HEK293 (cell line): Measurements from ENCODE around the gene CLCA1.

Source experiments
- CTCF ChIP-seq: fragments of 450-650 bp; formaldehyde crosslinking; IDR thresholded peaks from 2 replicates; pipeline ENCODE4 v1.5.1; 2016; ENCODE audit warnings: missing biosample characterization, missing genetic modification characterization
- KLF10 ChIP-seq: fragments of 450-650 bp; IDR thresholded peaks from 2 replicates; pipeline ENCODE4 v1.5.1; 2018; ENCODE audit warnings: missing biosample characterization, mild to moderate bottlenecking, missing genetic modification characterization
- MYNN ChIP-seq: fragments of 450-650 bp; formaldehyde crosslinking; IDR thresholded peaks from 2 replicates; pipeline ENCODE4 v1.5.1; 2016; ENCODE audit warnings: missing biosample characterization, missing genetic modification characterization, borderline replicate concordance
- TRIM28 ChIP-seq: IDR thresholded peaks from 2 replicates; pipeline ENCODE4 v1.6.1; 2011; ENCODE audit warnings: low read length, control low read depth, borderline replicate concordance
- ZBTB11 ChIP-seq: fragments of 450-650 bp; formaldehyde crosslinking; conservative IDR thresholded peaks from 2 replicates; pipeline ENCODE4 v1.5.1; 2016; ENCODE audit warnings: low read depth, missing biosample characterization, missing genetic modification characterization
- ZBTB20 ChIP-seq: fragments of 450-650 bp; formaldehyde crosslinking; IDR thresholded peaks from 2 replicates; pipeline ENCODE4 v1.5.1; 2016; ENCODE audit warnings: missing biosample characterization, missing genetic modification characterization
- ZNF114 ChIP-seq: fragments of 450-650 bp; formaldehyde crosslinking; IDR thresholded peaks from 2 replicates; pipeline ENCODE4 v1.5.0; 2017; ENCODE audit warnings: missing biosample characterization, missing genetic modification characterization
- ZNF24 ChIP-seq: fragments of 450-650 bp; formaldehyde crosslinking; IDR thresholded peaks from 2 replicates; pipeline ENCODE4 v1.5.1; 2016; ENCODE audit warnings: missing biosample characterization, missing genetic modification characterization
- ZNF362 ChIP-seq: fragments of 450-650 bp; formaldehyde crosslinking; IDR thresholded peaks from 2 replicates; pipeline ENCODE4 v1.5.1; 2016; ENCODE audit warnings: missing biosample characterization, missing genetic modification characterization
- ZNF416 ChIP-seq: fragments of 450-650 bp; formaldehyde crosslinking; IDR thresholded peaks from 2 replicates; pipeline ENCODE4 v1.5.1; 2016; ENCODE audit warnings: missing biosample characterization, missing genetic modification characterization
- ZNF704 ChIP-seq: fragments of 450-650 bp; formaldehyde crosslinking; IDR thresholded peaks from 2 replicates; pipeline ENCODE4 v1.5.1; 2016; ENCODE audit warnings: missing biosample characterization, missing genetic modification characterization

GRCh38 chr1:86466986-86467385 is 1.7 kb upstream of the CLCA1 start:
- TF ChIP-seq CTCF (tag by site-specific recombination), result no peak
- no peak for TF ChIP-seq ZBTB11 (tag by site-specific recombination)
- no peak for TF ChIP-seq ZNF704 (tag by site-specific recombination)
- TF ChIP-seq ZNF114 (tag by site-specific recombination), result no peak
- no peak for TF ChIP-seq ZNF416 (tag by site-specific recombination)
- no peak for TF ChIP-seq TRIM28
- no peak for TF ChIP-seq KLF10 (tag by site-specific recombination)
- no peak for TF ChIP-seq ZNF362 (tag by site-specific recombination)
- no peak for TF ChIP-seq ZBTB20 (tag by site-specific recombination)
- TF ChIP-seq ZNF24 (tag by site-specific recombination), result no peak
- TF ChIP-seq MYNN (tag by site-specific recombination), result no peak
